Osteoblast (primary cell): ENCODE measurements around the gene WSB1. TPM values are rescaled to one million over a fixed set of nuclear protein-coding genes. Genes with fewer than 3 reads are reported as not detected.

Experiments used
- DNase-seq: peaks from one replicate; pipeline ENCODE4 v3.0.0; 2011; ENCODE audit warnings: low spot score, mixed read lengths; ENCODE audit not compliant: insufficient read length; ENCODE audit errors: missing footprints
- H2AFZ ChIP-seq: 2 replicates; pipeline ENCODE4 v1.6.0; 2011; ENCODE audit warnings: mild to moderate bottlenecking, low read length
- H3K27ac ChIP-seq: 2 replicates; pipeline ENCODE4 v1.5.1; 2011; ENCODE audit warnings: mild to moderate bottlenecking, low read depth, low read length, moderate library complexity
- H3K27me3 ChIP-seq: 2 replicates; pipeline ENCODE4 v1.6.0; 2012; ENCODE audit warnings: mild to moderate bottlenecking, control low read depth, inconsistent platforms, low read length, moderate library complexity; ENCODE audit not compliant: insufficient read depth
- H3K36me3 ChIP-seq: 2 replicates; pipeline ENCODE4 v1.5.1; 2011; ENCODE audit warnings: mild to moderate bottlenecking, low read length, control low read depth, moderate library complexity; ENCODE audit not compliant: insufficient read depth
- H3K4me1 ChIP-seq: 2 replicates; pipeline ENCODE4 v1.5.1; 2011; ENCODE audit warnings: mild to moderate bottlenecking, low read length, control low read depth, moderate library complexity; ENCODE audit not compliant: insufficient read depth
- H3K4me2 ChIP-seq: 2 replicates; pipeline ENCODE4 v1.6.0; 2011; ENCODE audit warnings: mild to moderate bottlenecking, low read length; ENCODE audit not compliant: insufficient read depth
- H3K4me3 ChIP-seq: fragments of 200-600 bp; sonication (generic); 3 replicates; pipeline ENCODE4 v1.5.1; 2012; ENCODE audit warnings: mild to moderate bottlenecking, low read length, inconsistent platforms; ENCODE audit not compliant: insufficient read depth
- H3K79me2 ChIP-seq: 2 replicates; pipeline ENCODE4 v1.6.0; 2012; ENCODE audit warnings: mild to moderate bottlenecking, low read length, control low read depth, inconsistent platforms; ENCODE audit not compliant: insufficient read depth
- H3K9me3 ChIP-seq: 2 replicates; pipeline ENCODE4 v1.5.1; 2011; ENCODE audit warnings: low read depth, low read length, control low read depth
- H4K20me1 ChIP-seq: 2 replicates; pipeline ENCODE4 v1.6.0; 2012; ENCODE audit warnings: mild to moderate bottlenecking, low read length, control low read depth; ENCODE audit not compliant: insufficient read depth
- total RNA-seq: library from RNA; depleted of rRNA; stranded (reverse); fragments of >200 nt; gene quantifications from 2 replicates; pipeline ENCODE4 v1.2.3, GENCODE V29; 2012
- TF ChIP-seq, protein P1 (sequence below): IDR thresholded peaks from 2 replicates; pipeline ENCODE4 v1.5.1; 2011; ENCODE audit warnings: mild to moderate bottlenecking, low read depth, low read length, moderate library complexity; ENCODE audit errors: extremely low read depth

Gene WSB1
- total RNA-seq, 1 donor = 177 TPM

DNA sequence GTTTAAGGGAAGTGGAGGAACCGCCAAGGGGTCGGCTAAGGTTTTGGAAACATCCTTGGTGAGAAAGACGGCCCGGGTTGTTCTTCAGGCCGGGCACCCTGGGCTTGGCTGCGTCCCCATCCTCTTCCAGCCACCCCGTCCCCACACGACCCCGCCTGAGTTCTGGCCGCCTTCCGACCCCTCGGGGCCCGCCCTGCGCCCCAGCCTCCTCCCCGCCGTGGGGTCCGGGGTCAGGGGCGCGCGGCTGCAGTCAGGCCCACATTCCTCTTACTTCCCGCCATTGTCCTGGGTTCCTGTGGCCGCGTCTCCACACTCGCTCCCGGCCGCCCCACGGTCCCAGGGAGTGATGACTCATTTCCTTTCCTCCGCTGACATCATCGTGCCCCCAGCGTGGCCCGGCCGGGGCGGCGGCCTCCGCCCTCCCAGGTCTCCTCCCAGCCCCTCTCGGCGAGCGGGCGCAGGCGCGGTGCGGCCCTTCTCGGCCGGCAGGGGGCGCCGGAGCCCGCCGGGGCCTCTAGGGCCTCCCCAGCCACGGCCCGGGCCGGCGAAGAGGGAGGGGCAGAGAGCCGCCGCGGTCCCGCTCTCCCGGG is 59.6 kb downstream of the WSB1 start:
- Histone ChIP-seq H3K4me1 (peaks cover 12% of the 10 kb centered on the region), H3K9me3 (no peaks in the 10 kb centered on the region), H3K4me2 (peak overlapping the region; percentile 88), H3K27ac (peak overlapping the region; percentile 86), H3K27me3 (no peaks in the 10 kb centered on the region), H3K79me2 (no peaks in the 10 kb centered on the region), H3K36me3 (no peaks in the 10 kb centered on the region), H2AFZ (peak overlapping the region; percentile 95), H3K4me3 (peak overlapping the region; percentile 82), H4K20me1 (no peaks in the 10 kb centered on the region)
- peak; percentile 100 for DNase-seq
- TF ChIP-seq, protein P1, sequence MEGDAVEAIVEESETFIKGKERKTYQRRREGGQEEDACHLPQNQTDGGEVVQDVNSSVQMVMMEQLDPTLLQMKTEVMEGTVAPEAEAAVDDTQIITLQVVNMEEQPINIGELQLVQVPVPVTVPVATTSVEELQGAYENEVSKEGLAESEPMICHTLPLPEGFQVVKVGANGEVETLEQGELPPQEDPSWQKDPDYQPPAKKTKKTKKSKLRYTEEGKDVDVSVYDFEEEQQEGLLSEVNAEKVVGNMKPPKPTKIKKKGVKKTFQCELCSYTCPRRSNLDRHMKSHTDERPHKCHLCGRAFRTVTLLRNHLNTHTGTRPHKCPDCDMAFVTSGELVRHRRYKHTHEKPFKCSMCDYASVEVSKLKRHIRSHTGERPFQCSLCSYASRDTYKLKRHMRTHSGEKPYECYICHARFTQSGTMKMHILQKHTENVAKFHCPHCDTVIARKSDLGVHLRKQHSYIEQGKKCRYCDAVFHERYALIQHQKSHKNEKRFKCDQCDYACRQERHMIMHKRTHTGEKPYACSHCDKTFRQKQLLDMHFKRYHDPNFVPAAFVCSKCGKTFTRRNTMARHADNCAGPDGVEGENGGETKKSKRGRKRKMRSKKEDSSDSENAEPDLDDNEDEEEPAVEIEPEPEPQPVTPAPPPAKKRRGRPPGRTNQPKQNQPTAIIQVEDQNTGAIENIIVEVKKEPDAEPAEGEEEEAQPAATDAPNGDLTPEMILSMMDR = peak; percentile 71

DNA sequence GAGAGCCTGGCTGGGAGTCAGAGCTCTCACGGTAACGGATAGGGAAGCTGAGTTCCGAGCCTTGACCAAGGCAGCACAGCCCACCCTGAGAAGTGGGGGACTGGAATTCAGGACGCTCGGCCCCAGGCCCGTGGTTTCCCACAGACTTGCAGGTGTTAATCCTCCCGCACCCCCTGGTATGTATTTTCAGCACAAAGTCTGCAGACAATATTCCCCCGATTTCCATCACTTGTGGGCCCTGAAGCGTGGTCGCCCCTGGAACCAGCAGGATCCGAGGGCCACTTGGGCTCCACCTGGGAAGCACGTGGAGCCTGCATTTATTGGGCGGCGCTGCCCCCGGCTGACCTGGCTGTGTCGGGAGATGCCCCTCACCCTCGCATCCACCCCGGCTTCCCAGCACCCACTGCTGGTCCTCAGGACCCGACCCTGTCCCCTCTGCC is 60.2 kb downstream of the WSB1 start:
- no peaks in the 10 kb centered on the region for H3K9me3 ChIP-seq
- H3K27me3 ChIP-seq = no peaks in the 10 kb centered on the region
- H3K27ac ChIP-seq = peak overlapping the region; percentile 57
- no peaks in the 10 kb centered on the region for H3K36me3 ChIP-seq
- H3K4me3 ChIP-seq = peak overlapping the region; percentile 82
- DNase-seq = no peak
- no peaks in the 10 kb centered on the region for H3K79me2 ChIP-seq
- peak overlapping the region; percentile 88 for H3K4me2 ChIP-seq
- TF ChIP-seq, protein P1 = no peak
- no peaks in the 10 kb centered on the region for H4K20me1 ChIP-seq
- peak overlapping the region; percentile 95 for H2AFZ ChIP-seq
- H3K4me1 ChIP-seq = peaks cover 12% of the 10 kb centered on the region

DNA sequence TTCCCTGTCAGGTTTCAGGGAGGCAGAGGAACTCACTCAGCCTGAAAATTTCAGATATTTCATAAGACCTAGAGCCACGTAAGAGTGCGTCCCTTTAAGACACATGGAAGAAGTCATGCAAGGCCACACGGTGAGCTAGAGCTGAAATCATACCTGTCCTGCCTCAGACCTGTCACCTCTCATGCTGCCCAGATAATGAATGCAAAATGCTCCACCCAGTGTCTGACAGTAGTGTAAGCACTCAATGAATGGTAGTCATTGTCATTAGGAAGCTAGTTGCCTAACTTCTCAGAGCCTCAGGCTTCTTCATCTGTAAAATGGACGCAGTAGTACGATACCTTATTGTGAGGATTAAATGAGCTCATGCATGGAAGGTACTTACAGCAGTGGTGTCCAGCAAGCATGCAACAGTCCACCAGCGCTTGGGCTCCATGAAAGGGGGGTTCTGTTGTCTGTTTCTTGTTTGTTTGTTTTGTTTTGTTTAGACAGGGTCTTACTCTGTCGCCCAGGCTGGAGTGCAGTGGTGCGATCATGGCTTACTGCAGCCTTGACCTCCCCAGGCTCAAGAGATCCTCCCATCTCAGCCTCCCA is 60.7 kb downstream of the WSB1 start:
- no peak overlapping the region for H3K27ac ChIP-seq
- DNase-seq = no peak
- H3K9me3 ChIP-seq = no peaks in the 10 kb centered on the region
- TF ChIP-seq, protein P1 = no peak
- H4K20me1 ChIP-seq = no peaks in the 10 kb centered on the region
- peak overlapping the region; percentile 88 for H3K4me2 ChIP-seq
- H3K4me3 ChIP-seq = peak overlapping the region; percentile 82
- H3K27me3 ChIP-seq = no peaks in the 10 kb centered on the region
- H3K4me1 ChIP-seq = peaks cover 12% of the 10 kb centered on the region
- peak overlapping the region; percentile 95 for H2AFZ ChIP-seq
- H3K79me2 ChIP-seq = no peaks in the 10 kb centered on the region
- no peaks in the 10 kb centered on the region for H3K36me3 ChIP-seq

DNA sequence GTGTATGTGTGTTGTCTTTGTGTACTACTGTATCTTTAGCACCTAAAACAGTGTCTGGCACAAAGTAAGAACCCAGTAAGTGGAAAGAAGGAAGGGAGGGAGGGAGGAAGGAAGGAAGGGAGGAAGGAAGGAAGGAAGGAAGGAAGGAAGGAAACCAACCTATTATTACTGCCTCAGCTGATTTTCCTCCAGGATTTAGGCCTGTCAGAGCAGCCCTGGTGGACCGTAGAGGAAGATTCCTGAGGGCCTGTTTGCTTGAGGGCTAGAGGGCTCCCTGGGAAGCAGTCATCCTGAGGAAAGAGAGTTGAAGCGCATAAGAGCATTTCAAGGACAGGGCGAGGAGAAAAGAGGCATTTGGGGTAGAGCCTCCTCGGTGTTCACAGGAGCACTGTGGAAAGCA is 61.5 kb downstream of the WSB1 start:
- H3K36me3 ChIP-seq = no peaks in the 10 kb centered on the region
- H3K4me1 ChIP-seq = peaks cover 12% of the 10 kb centered on the region
- no peaks in the 10 kb centered on the region for H3K79me2 ChIP-seq
- H3K9me3 ChIP-seq = no peaks in the 10 kb centered on the region
- no peak overlapping the region for H3K4me2 ChIP-seq
- no peak overlapping the region for H2AFZ ChIP-seq
- H3K4me3 ChIP-seq = no peak overlapping the region
- no peaks in the 10 kb centered on the region for H3K27me3 ChIP-seq
- TF ChIP-seq, protein P1 = no peak
- no peak for DNase-seq
- H4K20me1 ChIP-seq = no peaks in the 10 kb centered on the region
- no peak overlapping the region for H3K27ac ChIP-seq
